WTC11 (cell line): ENCODE data around the gene DLG5. TPM values are rescaled to one million over a fixed set of nuclear protein-coding genes. Genes with fewer than 3 reads are reported as not detected.

Experiments used
- ATAC-seq: fragments of 200-7000 bp; cut with Tn5 transposase; 2 replicates; pipeline ENCODE4 v1.10.0; 2021; ENCODE audit warnings: mild to moderate bottlenecking, moderate library complexity
- CTCF ChIA-PET: fragments of 300-600 bp; sonication (Branson Sonifier 250); formaldehyde crosslinking; loops from one replicate; lab custom pipeline; 2021; ENCODE audit warnings: antibody characterized with exemption; lab: Charles Lee
- POLR2A ChIA-PET: fragments of 350-600 bp; sonication (Branson Sonifier 250); formaldehyde crosslinking; loops from one replicate; lab custom pipeline; 2021; ENCODE audit warnings: antibody characterized with exemption; lab: Charles Lee
- DNase-seq: peaks from one replicate; pipeline ENCODE4 v3.0.0; 2021; ENCODE audit warnings: low spot score
- H3K27ac Mint-ChIP-seq: 2 replicates; pipeline ENCODE4 v1.8.0; 2021; ENCODE audit warnings: mixed read lengths
- H3K27me3 Mint-ChIP-seq: 2 replicates; pipeline ENCODE4 v1.8.0; 2021; ENCODE audit warnings: low read depth, mild to moderate bottlenecking, moderate library complexity, mixed read lengths
- H3K36me3 Mint-ChIP-seq: 2 replicates; pipeline ENCODE4 v1.8.0; 2021; ENCODE audit warnings: mixed read lengths
- H3K4me1 Mint-ChIP-seq: 2 replicates; pipeline ENCODE4 v1.8.0; 2022; ENCODE audit warnings: mixed read lengths
- H3K4me3 Mint-ChIP-seq: 2 replicates; pipeline ENCODE4 v1.8.0; 2021; ENCODE audit warnings: mild to moderate bottlenecking, moderate library complexity, mixed read lengths
- H3K9me3 Mint-ChIP-seq: 2 replicates; pipeline ENCODE4 v1.8.0; 2021; ENCODE audit warnings: mixed read lengths
- GRHL2 ChIP-seq: fragments of 250-450 bp; sonication (Bioruptor Pico); IDR thresholded peaks from 2 replicates; pipeline ENCODE4 v1.8.0; 2022; ENCODE audit warnings: mild to moderate bottlenecking, moderate library complexity; ENCODE audit not compliant: insufficient replicate concordance, severe bottlenecking
- GTF2I ChIP-seq: fragments of 250-450 bp; sonication (Bioruptor Pico); conservative IDR thresholded peaks from 2 replicates; pipeline ENCODE4 v1.4.0; 2021; ENCODE audit warnings: mild to moderate bottlenecking
- HMGA2 ChIP-seq: fragments of 250-450 bp; sonication (Bioruptor Pico); IDR thresholded peaks from 2 replicates; pipeline ENCODE4 v1.4.0; 2021; ENCODE audit warnings: mild to moderate bottlenecking, moderate library complexity
- IRF2 ChIP-seq: sonication (generic); formaldehyde crosslinking; IDR thresholded peaks from 2 replicates; pipeline ENCODE4 v1.8.0; 2022; ENCODE audit warnings: low read depth, missing genetic modification reagents, borderline replicate concordance
- KAT7 ChIP-seq: sonication (generic); formaldehyde crosslinking; IDR thresholded peaks from 2 replicates; pipeline ENCODE4 v1.8.1; 2023; ENCODE audit warnings: missing genetic modification reagents, mild to moderate bottlenecking, borderline replicate concordance
- MYBL2 ChIP-seq: sonication (generic); formaldehyde crosslinking; IDR thresholded peaks from 2 replicates; pipeline ENCODE4 v1.8.1; 2023; ENCODE audit warnings: mild to moderate bottlenecking, moderate library complexity, missing genetic modification reagents
- NFATC4 ChIP-seq: fragments of 250-450 bp; sonication (Bioruptor Pico); IDR thresholded peaks from 2 replicates; pipeline ENCODE4 v1.9.0; 2021; ENCODE audit warnings: mild to moderate bottlenecking
- NFYB ChIP-seq: sonication (generic); formaldehyde crosslinking; conservative IDR thresholded peaks from 2 replicates; pipeline ENCODE4 v1.8.0; 2022; ENCODE audit warnings: low read depth, missing genetic modification reagents
- RORB ChIP-seq: fragments of 250-450 bp; sonication (Bioruptor Pico); IDR thresholded peaks from 2 replicates; pipeline ENCODE4 v1.9.0; 2021; ENCODE audit warnings: mild to moderate bottlenecking
- ZBTB21 ChIP-seq: sonication (generic); formaldehyde crosslinking; IDR thresholded peaks from 2 replicates; pipeline ENCODE4 v1.8.1; 2023; ENCODE audit warnings: mild to moderate bottlenecking, missing genetic modification reagents, borderline replicate concordance
- ZNF121 ChIP-seq: sonication (generic); formaldehyde crosslinking; IDR thresholded peaks from 2 replicates; pipeline ENCODE4 v1.8.0; 2023; ENCODE audit warnings: missing genetic modification reagents
- ZNF138 ChIP-seq: sonication (generic); formaldehyde crosslinking; conservative IDR thresholded peaks from 2 replicates; pipeline ENCODE4 v1.8.1; 2022; ENCODE audit warnings: mild to moderate bottlenecking, moderate library complexity, missing genetic modification reagents
- ZNF232 ChIP-seq: sonication (generic); formaldehyde crosslinking; IDR thresholded peaks from 2 replicates; pipeline ENCODE4 v1.8.0; 2022; ENCODE audit warnings: mild to moderate bottlenecking, missing genetic modification reagents
- ZNF396 ChIP-seq: fragments of 250-450 bp; sonication (Bioruptor Pico); IDR thresholded peaks from 2 replicates; pipeline ENCODE4 v1.8.0; 2021; ENCODE audit warnings: mild to moderate bottlenecking, moderate library complexity, borderline replicate concordance
- ZNF416 ChIP-seq: fragments of 250-450 bp; sonication (Bioruptor Pico); IDR thresholded peaks from 2 replicates; pipeline ENCODE4 v1.9.0; 2021; ENCODE audit warnings: mild to moderate bottlenecking, inconsistent platforms
- ZNF423 ChIP-seq: fragments of 250-450 bp; sonication (Bioruptor Pico); IDR thresholded peaks from 2 replicates; pipeline ENCODE4 v2.1.2; 2022; ENCODE audit warnings: mild to moderate bottlenecking, moderate library complexity
- total RNA-seq: library from RNA; stranded (reverse); gene quantifications from 3 replicates; pipeline ENCODE4 v1.2.3, GENCODE V29; 2021
- TF ChIP-seq, protein P1 (sequence below): sonication (generic); formaldehyde crosslinking; IDR thresholded peaks from 2 replicates; pipeline ENCODE4 v1.8.0; 2023; ENCODE audit warnings: missing genetic modification reagents
- TF ChIP-seq, protein P2 (sequence below): fragments of 250-450 bp; sonication (Bioruptor Pico); IDR thresholded peaks from 2 replicates; pipeline ENCODE4 v2.1.2; 2022; ENCODE audit warnings: mild to moderate bottlenecking, moderate library complexity
- TF ChIP-seq, protein P3 (sequence below): sonication (generic); formaldehyde crosslinking; IDR thresholded peaks from 2 replicates; pipeline ENCODE4 v1.8.1; 2023; ENCODE audit warnings: mild to moderate bottlenecking, missing genetic modification reagents
- TF ChIP-seq, protein P4 (sequence below): sonication (generic); formaldehyde crosslinking; IDR thresholded peaks from 2 replicates; pipeline ENCODE4 v1.8.1; 2022; ENCODE audit warnings: low read depth, missing genetic modification reagents, borderline replicate concordance
- TF ChIP-seq, protein P5 (sequence below): sonication (generic); formaldehyde crosslinking; IDR thresholded peaks from 2 replicates; pipeline ENCODE4 v1.8.1; 2022; ENCODE audit warnings: missing genetic modification reagents, borderline replicate concordance
- TF ChIP-seq, protein P6 (sequence below): fragments of 200-600 bp; IDR thresholded peaks from 2 replicates; pipeline ENCODE4 v1.8.0; 2022; ENCODE audit warnings: antibody characterized with exemption

The DLG5 gene
- total RNA-seq, 1 experiment from 2014 or later = 65.5 TPM

DNA sequence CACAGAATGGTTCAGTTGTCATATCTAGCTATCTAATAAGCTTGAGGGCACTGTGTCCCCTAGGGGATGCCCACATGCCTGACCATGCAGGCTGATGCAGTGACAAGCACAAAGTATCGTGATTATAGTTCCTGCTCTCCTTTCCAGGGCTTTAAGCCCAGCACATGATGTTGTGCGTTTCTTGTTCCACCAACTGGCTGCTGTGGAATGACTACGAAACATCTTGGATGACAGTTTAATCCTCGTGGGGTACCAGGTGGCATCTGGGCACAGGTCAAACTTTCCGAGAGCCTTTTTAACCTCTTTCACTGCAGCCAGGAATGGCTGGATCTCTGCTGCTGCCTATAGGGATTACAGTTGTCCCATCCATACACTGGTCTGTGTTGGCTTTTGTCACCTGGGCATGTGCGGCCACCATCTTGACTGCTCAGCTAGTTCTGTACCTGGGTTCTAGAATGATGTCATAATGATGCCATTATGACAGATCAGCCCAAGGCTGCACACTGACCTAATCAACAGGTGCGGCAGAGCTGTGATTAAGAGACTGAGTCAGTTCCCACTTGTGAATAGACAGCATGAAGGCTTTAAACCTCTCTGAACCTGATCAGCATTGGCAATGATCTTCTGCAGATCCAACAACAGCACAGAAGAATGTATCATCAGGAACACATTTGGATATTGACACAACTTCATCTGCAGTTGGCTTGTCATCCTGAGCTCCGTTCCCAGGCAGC lies 144.1 kb downstream of the DLG5 start:
- ATAC-seq (no peak), DNase-seq (no peak)
- Mint-ChIP-seq H3K4me1 (no peaks in the 10 kb centered on the region), H3K27ac (no peak overlapping the region), H3K9me3 (peaks cover 10% of the 10 kb centered on the region), H3K27me3 (no peaks in the 10 kb centered on the region), H3K36me3 (peaks cover 43% of the 10 kb centered on the region), H3K4me3 (no peak overlapping the region)
- TF ChIP-seq RORB (CRISPR knock-in tag) (no peak), NFYB (CRISPR knock-in tag) (no peak), KAT7 (CRISPR knock-in tag) (no peak), IRF2 (CRISPR knock-in tag) (no peak), MYBL2 (CRISPR knock-in tag) (no peak), ZNF232 (CRISPR knock-in tag) (no peak), NFATC4 (no peak), HMGA2 (CRISPR knock-in tag) (no peak)
- TF ChIP-seq, protein P1, sequence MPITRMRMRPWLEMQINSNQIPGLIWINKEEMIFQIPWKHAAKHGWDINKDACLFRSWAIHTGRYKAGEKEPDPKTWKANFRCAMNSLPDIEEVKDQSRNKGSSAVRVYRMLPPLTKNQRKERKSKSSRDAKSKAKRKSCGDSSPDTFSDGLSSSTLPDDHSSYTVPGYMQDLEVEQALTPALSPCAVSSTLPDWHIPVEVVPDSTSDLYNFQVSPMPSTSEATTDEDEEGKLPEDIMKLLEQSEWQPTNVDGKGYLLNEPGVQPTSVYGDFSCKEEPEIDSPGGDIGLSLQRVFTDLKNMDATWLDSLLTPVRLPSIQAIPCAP (CRISPR knock-in tag) = no peak
- ChIA-PET CTCF (no interaction called here), POLR2A (no interaction called here)

DNA sequence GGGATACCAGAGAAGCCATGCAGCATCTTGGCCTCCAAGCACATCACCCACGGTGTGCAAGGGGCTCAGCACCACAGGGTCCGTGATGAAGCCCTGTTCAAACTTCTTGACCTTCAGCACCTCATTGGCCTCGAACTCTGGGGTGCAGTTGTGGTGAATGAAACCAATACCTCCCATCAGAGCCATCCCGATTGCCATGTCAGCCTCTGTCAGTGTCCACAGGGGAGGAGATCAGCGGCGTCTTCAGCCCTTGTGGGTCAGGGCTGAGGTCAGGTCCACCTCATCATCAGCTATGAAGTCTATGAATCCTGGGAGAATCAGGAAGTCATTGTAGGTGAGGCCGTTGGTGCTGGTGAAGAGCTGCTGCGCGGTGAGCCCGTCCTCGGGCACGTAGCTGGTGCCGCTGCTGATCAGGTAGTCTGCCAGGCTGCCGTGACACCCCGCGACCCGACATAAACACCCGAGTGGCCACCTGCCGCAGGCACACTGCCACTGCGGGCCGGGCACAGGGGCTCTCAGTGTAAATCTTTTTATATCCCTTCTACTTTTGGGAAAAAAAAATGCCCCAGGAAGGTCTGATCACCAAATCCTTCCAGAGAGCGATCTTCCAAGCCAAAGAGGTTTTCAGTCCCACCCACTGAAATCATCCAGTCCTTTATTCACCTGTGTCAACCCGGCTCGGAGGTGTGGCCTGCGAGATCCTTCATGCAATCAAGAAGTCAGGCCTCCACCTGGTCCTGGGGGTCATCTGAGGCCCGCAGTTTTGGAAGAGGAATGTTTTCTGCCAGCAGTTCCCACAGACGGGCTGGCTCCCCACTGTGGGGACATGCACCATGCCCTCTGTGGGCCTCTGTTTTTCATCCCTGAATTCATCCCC lies 144.9 kb downstream of the DLG5 start:
- peaks cover 46% of the 10 kb centered on the region for H3K36me3 Mint-ChIP-seq
- no peak overlapping the region for H3K4me3 Mint-ChIP-seq
- no peaks in the 10 kb centered on the region for H3K4me1 Mint-ChIP-seq
- no peaks in the 10 kb centered on the region for H3K27me3 Mint-ChIP-seq
- ATAC-seq (no peak), DNase-seq (no peak)
- CTCF ChIA-PET = no interaction called here
- no peak overlapping the region for H3K27ac Mint-ChIP-seq
- peaks cover 18% of the 10 kb centered on the region for H3K9me3 Mint-ChIP-seq
- TF ChIP-seq GRHL2 (CRISPR knock-in tag) (no peak), KAT7 (CRISPR knock-in tag) (no peak)
- TF ChIP-seq, protein P2, sequence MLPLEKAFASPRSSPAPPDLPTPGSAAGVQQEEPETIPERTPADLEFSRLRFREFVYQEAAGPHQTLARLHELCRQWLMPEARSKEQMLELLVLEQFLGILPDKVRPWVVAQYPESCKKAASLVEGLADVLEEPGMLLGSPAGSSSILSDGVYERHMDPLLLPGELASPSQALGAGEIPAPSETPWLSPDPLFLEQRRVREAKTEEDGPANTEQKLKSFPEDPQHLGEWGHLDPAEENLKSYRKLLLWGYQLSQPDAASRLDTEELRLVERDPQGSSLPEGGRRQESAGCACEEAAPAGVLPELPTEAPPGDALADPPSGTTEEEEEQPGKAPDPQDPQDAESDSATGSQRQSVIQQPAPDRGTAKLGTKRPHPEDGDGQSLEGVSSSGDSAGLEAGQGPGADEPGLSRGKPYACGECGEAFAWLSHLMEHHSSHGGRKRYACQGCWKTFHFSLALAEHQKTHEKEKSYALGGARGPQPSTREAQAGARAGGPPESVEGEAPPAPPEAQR (CRISPR knock-in tag) = no peak
- TF ChIP-seq, all 79 proteins: peak for 0
- POLR2A ChIA-PET = no interaction called here

DNA sequence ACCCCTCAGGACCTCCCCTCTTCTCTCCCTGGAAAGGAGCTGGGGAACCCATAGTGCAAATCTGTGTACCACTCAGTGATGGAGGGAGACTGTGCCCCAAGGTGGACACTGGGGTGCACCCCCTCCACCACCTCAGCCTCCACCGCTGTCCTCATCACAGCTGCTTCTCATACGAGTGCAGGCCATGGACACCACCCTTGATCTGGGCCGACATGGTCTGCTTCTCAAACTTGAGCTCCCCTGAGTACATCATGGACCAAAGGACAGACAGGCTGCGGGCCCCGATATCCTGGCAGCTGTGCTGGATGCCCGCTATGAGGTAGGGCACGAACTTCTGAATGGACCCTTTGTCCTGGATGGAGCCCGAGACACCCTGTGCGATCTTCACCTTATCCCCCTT lies 146.4 kb downstream of the DLG5 start:
- DNase-seq = no peak
- Mint-ChIP-seq H3K4me3 (no peak overlapping the region), H3K36me3 (peaks cover 48% of the 10 kb centered on the region), H3K27me3 (peaks cover 4% of the 10 kb centered on the region; the same call in 1 of the 2 replicates), H3K4me1 (no peaks in the 10 kb centered on the region), H3K9me3 (peaks cover 26% of the 10 kb centered on the region), H3K27ac (no peak overlapping the region)
- POLR2A ChIA-PET = no interaction called here
- no peak for ATAC-seq
- CTCF ChIA-PET = no interaction called here
- TF ChIP-seq GTF2I (CRISPR knock-in tag) = no peak
- TF ChIP-seq, protein P3, sequence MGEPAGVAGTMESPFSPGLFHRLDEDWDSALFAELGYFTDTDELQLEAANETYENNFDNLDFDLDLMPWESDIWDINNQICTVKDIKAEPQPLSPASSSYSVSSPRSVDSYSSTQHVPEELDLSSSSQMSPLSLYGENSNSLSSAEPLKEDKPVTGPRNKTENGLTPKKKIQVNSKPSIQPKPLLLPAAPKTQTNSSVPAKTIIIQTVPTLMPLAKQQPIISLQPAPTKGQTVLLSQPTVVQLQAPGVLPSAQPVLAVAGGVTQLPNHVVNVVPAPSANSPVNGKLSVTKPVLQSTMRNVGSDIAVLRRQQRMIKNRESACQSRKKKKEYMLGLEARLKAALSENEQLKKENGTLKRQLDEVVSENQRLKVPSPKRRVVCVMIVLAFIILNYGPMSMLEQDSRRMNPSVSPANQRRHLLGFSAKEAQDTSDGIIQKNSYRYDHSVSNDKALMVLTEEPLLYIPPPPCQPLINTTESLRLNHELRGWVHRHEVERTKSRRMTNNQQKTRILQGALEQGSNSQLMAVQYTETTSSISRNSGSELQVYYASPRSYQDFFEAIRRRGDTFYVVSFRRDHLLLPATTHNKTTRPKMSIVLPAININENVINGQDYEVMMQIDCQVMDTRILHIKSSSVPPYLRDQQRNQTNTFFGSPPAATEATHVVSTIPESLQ (CRISPR knock-in tag) = no peak
- TF ChIP-seq ZNF423 (CRISPR knock-in tag) = no peak
- TF ChIP-seq, protein P4, sequence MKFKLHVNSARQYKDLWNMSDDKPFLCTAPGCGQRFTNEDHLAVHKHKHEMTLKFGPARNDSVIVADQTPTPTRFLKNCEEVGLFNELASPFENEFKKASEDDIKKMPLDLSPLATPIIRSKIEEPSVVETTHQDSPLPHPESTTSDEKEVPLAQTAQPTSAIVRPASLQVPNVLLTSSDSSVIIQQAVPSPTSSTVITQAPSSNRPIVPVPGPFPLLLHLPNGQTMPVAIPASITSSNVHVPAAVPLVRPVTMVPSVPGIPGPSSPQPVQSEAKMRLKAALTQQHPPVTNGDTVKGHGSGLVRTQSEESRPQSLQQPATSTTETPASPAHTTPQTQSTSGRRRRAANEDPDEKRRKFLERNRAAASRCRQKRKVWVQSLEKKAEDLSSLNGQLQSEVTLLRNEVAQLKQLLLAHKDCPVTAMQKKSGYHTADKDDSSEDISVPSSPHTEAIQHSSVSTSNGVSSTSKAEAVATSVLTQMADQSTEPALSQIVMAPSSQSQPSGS (CRISPR knock-in tag) = no peak
- TF ChIP-seq, protein P5, sequence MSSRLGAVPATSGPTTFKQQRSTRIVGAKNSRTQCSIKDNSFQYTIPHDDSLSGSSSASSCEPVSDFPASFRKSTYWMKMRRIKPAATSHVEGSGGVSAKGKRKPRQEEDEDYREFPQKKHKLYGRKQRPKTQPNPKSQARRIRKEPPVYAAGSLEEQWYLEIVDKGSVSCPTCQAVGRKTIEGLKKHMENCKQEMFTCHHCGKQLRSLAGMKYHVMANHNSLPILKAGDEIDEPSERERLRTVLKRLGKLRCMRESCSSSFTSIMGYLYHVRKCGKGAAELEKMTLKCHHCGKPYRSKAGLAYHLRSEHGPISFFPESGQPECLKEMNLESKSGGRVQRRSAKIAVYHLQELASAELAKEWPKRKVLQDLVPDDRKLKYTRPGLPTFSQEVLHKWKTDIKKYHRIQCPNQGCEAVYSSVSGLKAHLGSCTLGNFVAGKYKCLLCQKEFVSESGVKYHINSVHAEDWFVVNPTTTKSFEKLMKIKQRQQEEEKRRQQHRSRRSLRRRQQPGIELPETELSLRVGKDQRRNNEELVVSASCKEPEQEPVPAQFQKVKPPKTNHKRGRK (CRISPR knock-in tag) = no peak
- TF ChIP-seq ZBTB21 (CRISPR knock-in tag) = no peak
- TF ChIP-seq ZNF396 = no peak
- TF ChIP-seq, protein P6, sequence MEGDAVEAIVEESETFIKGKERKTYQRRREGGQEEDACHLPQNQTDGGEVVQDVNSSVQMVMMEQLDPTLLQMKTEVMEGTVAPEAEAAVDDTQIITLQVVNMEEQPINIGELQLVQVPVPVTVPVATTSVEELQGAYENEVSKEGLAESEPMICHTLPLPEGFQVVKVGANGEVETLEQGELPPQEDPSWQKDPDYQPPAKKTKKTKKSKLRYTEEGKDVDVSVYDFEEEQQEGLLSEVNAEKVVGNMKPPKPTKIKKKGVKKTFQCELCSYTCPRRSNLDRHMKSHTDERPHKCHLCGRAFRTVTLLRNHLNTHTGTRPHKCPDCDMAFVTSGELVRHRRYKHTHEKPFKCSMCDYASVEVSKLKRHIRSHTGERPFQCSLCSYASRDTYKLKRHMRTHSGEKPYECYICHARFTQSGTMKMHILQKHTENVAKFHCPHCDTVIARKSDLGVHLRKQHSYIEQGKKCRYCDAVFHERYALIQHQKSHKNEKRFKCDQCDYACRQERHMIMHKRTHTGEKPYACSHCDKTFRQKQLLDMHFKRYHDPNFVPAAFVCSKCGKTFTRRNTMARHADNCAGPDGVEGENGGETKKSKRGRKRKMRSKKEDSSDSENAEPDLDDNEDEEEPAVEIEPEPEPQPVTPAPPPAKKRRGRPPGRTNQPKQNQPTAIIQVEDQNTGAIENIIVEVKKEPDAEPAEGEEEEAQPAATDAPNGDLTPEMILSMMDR = no peak
- no peak for TF ChIP-seq ZNF121 (CRISPR knock-in tag)
- TF ChIP-seq IRF2 (CRISPR knock-in tag) = no peak
- TF ChIP-seq RORB (CRISPR knock-in tag) = no peak
- TF ChIP-seq ZNF416 = no peak
- TF ChIP-seq ZNF138 (CRISPR knock-in tag) = no peak
